H9 (cell line): ENCODE data around the gene NMRAL1. TPM values are rescaled to one million over a fixed set of nuclear protein-coding genes. Genes with fewer than 3 reads are reported as not detected.

Experiments
- DNase-seq: peaks from one replicate; pipeline ENCODE4 v3.0.0-alpha.2; 2017
- H2AFZ ChIP-seq: one replicate; pipeline ENCODE4 v1.6.1; 2013; ENCODE audit warnings: mild to moderate bottlenecking, low read length, control low read depth, moderate library complexity
- H2AK5ac ChIP-seq: 2 replicates; pipeline ENCODE4 v1.6.1; 2013; ENCODE audit warnings: low read length, control low read depth, mixed read lengths; ENCODE audit not compliant: insufficient read length
- H2BK120ac ChIP-seq: one replicate; pipeline ENCODE4 v1.6.1; 2013; ENCODE audit warnings: low read depth, mild to moderate bottlenecking, low read length, control low read depth, inconsistent platforms; ENCODE audit not compliant: poor library complexity, severe bottlenecking
- H2BK12ac ChIP-seq: 2 replicates; pipeline ENCODE4 v1.6.1; 2013; ENCODE audit warnings: low read length, control low read depth, mixed read lengths, low read depth; ENCODE audit not compliant: insufficient read length
- H2BK15ac ChIP-seq: 2 replicates; pipeline ENCODE4 v1.6.1; 2013; ENCODE audit warnings: low read depth, low read length, control low read depth
- H2BK20ac ChIP-seq: one replicate; pipeline ENCODE4 v1.6.1; 2013; ENCODE audit warnings: low read depth, mild to moderate bottlenecking, low read length, control low read depth, inconsistent platforms; ENCODE audit not compliant: poor library complexity, severe bottlenecking
- H2BK5ac ChIP-seq: 2 replicates; pipeline ENCODE4 v1.6.1; 2013; ENCODE audit warnings: low read length, control low read depth, mixed read lengths; ENCODE audit not compliant: insufficient read length
- H3K14ac ChIP-seq: 2 replicates; pipeline ENCODE4 v1.6.1; 2013; ENCODE audit warnings: low read length, control low read depth; ENCODE audit not compliant: insufficient read depth
- H3K18ac ChIP-seq: 2 replicates; pipeline ENCODE4 v1.6.1; 2013; ENCODE audit warnings: low read depth, mild to moderate bottlenecking, mixed read lengths, low read length, control low read depth; ENCODE audit not compliant: insufficient read length
- H3K23ac ChIP-seq: 2 replicates; pipeline ENCODE4 v1.6.1; 2013; ENCODE audit warnings: low read length, control low read depth, mixed read lengths, low read depth; ENCODE audit not compliant: insufficient read length
- H3K23me2 ChIP-seq: 2 replicates; pipeline ENCODE4 v1.6.1; 2013; ENCODE audit warnings: low read depth, mild to moderate bottlenecking, mixed read lengths, low read length, control low read depth; ENCODE audit not compliant: insufficient read length, poor library complexity, severe bottlenecking
- H3K27ac ChIP-seq: 2 replicates; pipeline ENCODE4 v1.5.1; 2013; ENCODE audit warnings: low read length, control low read depth, mixed read lengths, low read depth; ENCODE audit not compliant: insufficient read length
- H3K27me3 ChIP-seq: 2 replicates; pipeline ENCODE4 v1.6.1; 2013; ENCODE audit warnings: low read length, control low read depth, inconsistent platforms; ENCODE audit not compliant: insufficient read depth
- H3K4ac ChIP-seq: 2 replicates; pipeline ENCODE4 v1.6.1; 2013; ENCODE audit warnings: low read depth, mild to moderate bottlenecking, control low read depth, inconsistent platforms, low read length, moderate library complexity
- H3K4me1 ChIP-seq: 2 replicates; pipeline ENCODE4 v1.6.1; 2013; ENCODE audit warnings: low read length, control low read depth, inconsistent platforms; ENCODE audit not compliant: insufficient read depth
- H3K4me2 ChIP-seq: 2 replicates; pipeline ENCODE4 v1.6.1; 2013; ENCODE audit warnings: low read length, control low read depth, mixed read lengths; ENCODE audit not compliant: insufficient read length, insufficient read depth
- H3K56ac ChIP-seq: 2 replicates; pipeline ENCODE4 v1.6.1; 2013; ENCODE audit warnings: low read depth, mild to moderate bottlenecking, mixed read lengths, low read length, control low read depth; ENCODE audit not compliant: insufficient read length
- H3K79me1 ChIP-seq: 2 replicates; pipeline ENCODE4 v1.6.1; 2013; ENCODE audit warnings: low read depth, mild to moderate bottlenecking, moderate library complexity, low read length, control low read depth, inconsistent platforms; ENCODE audit not compliant: insufficient read depth, poor library complexity, severe bottlenecking
- H3K79me2 ChIP-seq: 2 replicates; pipeline ENCODE4 v1.6.1; 2013; ENCODE audit warnings: low read length, control low read depth, inconsistent platforms; ENCODE audit not compliant: insufficient read depth
- H3K9ac ChIP-seq: 2 replicates; pipeline ENCODE4 v1.6.1; 2013; ENCODE audit warnings: low read length, control low read depth, mixed read lengths; ENCODE audit not compliant: insufficient read length; ENCODE audit errors: extremely low read depth
- H3K9me3 ChIP-seq: one replicate; pipeline ENCODE4 v1.6.1; 2013; ENCODE audit warnings: low read depth, low read length, inconsistent platforms; ENCODE audit not compliant: control insufficient read depth
- H3T11ph ChIP-seq: one replicate; pipeline ENCODE4 v1.6.1; 2013; ENCODE audit warnings: mild to moderate bottlenecking, low read length, control low read depth, inconsistent platforms
- H4K20me1 ChIP-seq: one replicate; pipeline ENCODE4 v1.6.1; 2013; ENCODE audit not compliant: control insufficient read depth, insufficient read length, insufficient read depth
- H4K5ac ChIP-seq: 2 replicates; pipeline ENCODE4 v1.6.1; 2013; ENCODE audit warnings: low read depth, mild to moderate bottlenecking, mixed read lengths, low read length, control low read depth; ENCODE audit not compliant: insufficient read length
- H4K8ac ChIP-seq: replicated peaks from 2 replicates; pipeline ENCODE4 v1.6.1; 2013; ENCODE audit warnings: low read length, control low read depth, mixed read lengths, low read depth; ENCODE audit not compliant: insufficient read length
- H4K91ac ChIP-seq: 2 replicates; pipeline ENCODE4 v1.6.1; 2013; ENCODE audit warnings: low read depth, mild to moderate bottlenecking, moderate library complexity, mixed read lengths, low read length, control low read depth; ENCODE audit not compliant: insufficient read length
- H3K27ac Mint-ChIP-seq, 3 experiments: 2 replicates in 2 of 3; 3 replicates in 1 of 3; pipeline ENCODE4 v1.8.0; 2020 to 2021; ENCODE audit warnings: mixed read lengths in 3 of 3, mild to moderate bottlenecking in 1 of 3, moderate library complexity in 1 of 3
- H3K27me3 Mint-ChIP-seq: 2 replicates; pipeline ENCODE4 v1.8.0; 2021; ENCODE audit warnings: low read depth, mild to moderate bottlenecking, moderate library complexity, mixed read lengths
- H3K36me3 Mint-ChIP-seq, 3 experiments: 2 replicates in 2 of 3; 3 replicates in 1 of 3; pipeline ENCODE4 v1.8.0; 2020 to 2021; ENCODE audit warnings: low read depth in 3 of 3, mixed read lengths in 3 of 3; ENCODE audit not compliant: insufficient read depth in 1 of 3
- H3K4me1 Mint-ChIP-seq, 2 experiments: 2 replicates each; pipeline ENCODE4 v1.8.0; 2020; ENCODE audit warnings: mixed read lengths in 2 of 2
- H3K4me3 Mint-ChIP-seq, 2 experiments: 2 replicates in 1 of 2; 3 replicates in 1 of 2; pipeline ENCODE4 v1.8.0; 2020 to 2021; ENCODE audit warnings: mild to moderate bottlenecking in 2 of 2, mixed read lengths in 2 of 2, moderate library complexity in 1 of 2
- H3K9me3 Mint-ChIP-seq, 2 experiments: 2 replicates in 1 of 2; 3 replicates in 1 of 2; pipeline ENCODE4 v1.8.0; 2020; ENCODE audit warnings: mild to moderate bottlenecking in 2 of 2, mixed read lengths in 2 of 2, moderate library complexity in 1 of 2
- CTCF ChIP-seq: fragments of 200-600 bp; sonication (generic); conservative IDR thresholded peaks from 3 replicates; pipeline ENCODE4 v1.8.0; 2021; ENCODE audit warnings: antibody characterized with exemption, mild to moderate bottlenecking
- WGBS: extraction: QIAGEN DNeasy Blood & Tissue Kit; methylation state at CpG from one replicate; pipeline ENCODE4 v1.1.7; 2013; ENCODE audit warnings: missing lambda C conversion rate, low lambda C conversion rate, mixed read lengths; ENCODE audit not compliant: insufficient read length; ENCODE audit errors: extremely low coverage; 5-methylcytosine and 5-hydroxymethylcytosine counted together
- total RNA-seq: library from RNA; stranded (reverse); gene quantifications from 2 replicates; pipeline ENCODE4 v1.2.1, GENCODE V29; 2021

Gene NMRAL1
- total RNA-seq, 1 experiment from 2014 or later = 78.9 TPM

- Histone ChIP-seq H2AK5ac (no peak overlapping the region), H3K9ac (no peak overlapping the region), H3T11ph (no peak overlapping the region), H3K27ac (no peak overlapping the region), H3K4me1 (no peaks in the 10 kb centered on the region), H3K9me3 (no peaks in the 10 kb centered on the region), H2BK5ac (no peak overlapping the region), H3K14ac (no peak overlapping the region), H3K79me2 (no peaks in the 10 kb centered on the region), H3K27me3 (no peaks in the 10 kb centered on the region), H4K20me1 (no peaks in the 10 kb centered on the region), H3K56ac (no peak overlapping the region), H2BK20ac (no peak overlapping the region), H3K23ac (no peak overlapping the region), H2BK12ac (no peak overlapping the region), H3K18ac (no peak overlapping the region), H2BK15ac (no peak overlapping the region), H3K4me2 (no peak overlapping the region), H3K23me2 (no peaks in the 10 kb centered on the region), H3K4ac (no peak overlapping the region), H3K79me1 (no peaks in the 10 kb centered on the region), H2BK120ac (no peak overlapping the region), H4K5ac (no peak overlapping the region), H4K8ac (no peak overlapping the region), H2AFZ (no peak overlapping the region), H4K91ac (no peak overlapping the region)
- no peak for DNase-seq
- Mint-ChIP-seq H3K4me3 (no peak overlapping the region), H3K4me1 (peaks cover 9 to 13% of the 10 kb centered on the region in 2 experiments; a peak in 2 of 4 replicates), H3K9me3 (no peaks in the 10 kb centered on the region), H3K27me3 (no peaks in the 10 kb centered on the region; the same call in 1 of the 2 replicates), H3K36me3 (peaks cover 16 to 55% (median 42%) of the 10 kb centered on the region in 3 experiments; a peak in 6 of 7 replicates), H3K27ac (no peak overlapping the region)
- no peak for TF ChIP-seq CTCF
- no CpG with 5 or more reads among the region's 3 CpGs for WGBS
Measured at GRCh38 chr16:4508806-4509205, 34.4 kb upstream of the NMRAL1 start.
